ENCODE data around the gene GANAB.
A peak's percentile ranks its signal among the peaks of the same experiment; 100 is the strongest.

The GANAB gene

GRCh38 chr11:62671608-62672389, 25.4 kb upstream of the GANAB start, which contains the start of the genes LBHD1 and UQCC3:
Gene LBHD1 (minus strand): TSS chr11:62672267. CDS start chr11:62670031, 2,236 bp downstream.
Gene UQCC3 (plus strand): TSS chr11:62671673. CDS start chr11:62671746, 73 bp downstream.
- ATAC-seq = peak; percentile 87
- TF ChIP-seq ZFP30 (CRISPR knock-in tag; IDR thresholded peaks at IDR 0.05) (no peak), ZNF8 (CRISPR knock-in tag; IDR thresholded peaks at IDR 0.05) (no peak)
- TF ChIP-seq, protein P1, sequence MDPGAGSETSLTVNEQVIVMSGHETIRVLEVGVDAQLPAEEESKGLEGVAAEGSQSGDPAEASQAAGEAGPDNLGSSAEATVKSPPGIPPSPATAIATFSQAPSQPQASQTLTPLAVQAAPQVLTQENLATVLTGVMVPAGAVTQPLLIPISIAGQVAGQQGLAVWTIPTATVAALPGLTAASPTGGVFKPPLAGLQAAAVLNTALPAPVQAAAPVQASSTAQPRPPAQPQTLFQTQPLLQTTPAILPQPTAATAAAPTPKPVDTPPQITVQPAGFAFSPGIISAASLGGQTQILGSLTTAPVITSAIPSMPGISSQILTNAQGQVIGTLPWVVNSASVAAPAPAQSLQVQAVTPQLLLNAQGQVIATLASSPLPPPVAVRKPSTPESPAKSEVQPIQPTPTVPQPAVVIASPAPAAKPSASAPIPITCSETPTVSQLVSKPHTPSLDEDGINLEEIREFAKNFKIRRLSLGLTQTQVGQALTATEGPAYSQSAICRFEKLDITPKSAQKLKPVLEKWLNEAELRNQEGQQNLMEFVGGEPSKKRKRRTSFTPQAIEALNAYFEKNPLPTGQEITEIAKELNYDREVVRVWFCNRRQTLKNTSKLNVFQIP (CRISPR knock-in tag; IDR thresholded peaks at IDR 0.05; ENCODE audit: borderline replicate concordance, low read depth) = no peak

GRCh38 chr11:62671236-62671607, 24.8 kb upstream of the GANAB start:
- ATAC-seq = peak; percentile 41
- no peak for TF ChIP-seq TCF4 (CRISPR knock-in tag; IDR thresholded peaks at IDR 0.05; ENCODE audit: borderline replicate concordance)
- TF ChIP-seq RARB (CRISPR knock-in tag; IDR thresholded peaks at IDR 0.05) = no peak
- TF ChIP-seq SNAI2 (CRISPR knock-in tag; IDR thresholded peaks at IDR 0.05) = no peak
- TF ChIP-seq, protein P1 (CRISPR knock-in tag; IDR thresholded peaks at IDR 0.05; ENCODE audit: borderline replicate concordance, low read depth) = no peak
- no peak for TF ChIP-seq ARNTL (CRISPR knock-in tag; IDR thresholded peaks at IDR 0.05; ENCODE audit: borderline replicate concordance, low read depth)
- no peak for TF ChIP-seq ISL1 (CRISPR knock-in tag; IDR thresholded peaks at IDR 0.05)
- no peak for TF ChIP-seq CSRNP3 (CRISPR knock-in tag; IDR thresholded peaks at IDR 0.05)
- no peak for TF ChIP-seq ZNF565 (CRISPR knock-in tag; conservative IDR thresholded peaks at IDR 0.05; ENCODE audit: low read depth)

DNA sequence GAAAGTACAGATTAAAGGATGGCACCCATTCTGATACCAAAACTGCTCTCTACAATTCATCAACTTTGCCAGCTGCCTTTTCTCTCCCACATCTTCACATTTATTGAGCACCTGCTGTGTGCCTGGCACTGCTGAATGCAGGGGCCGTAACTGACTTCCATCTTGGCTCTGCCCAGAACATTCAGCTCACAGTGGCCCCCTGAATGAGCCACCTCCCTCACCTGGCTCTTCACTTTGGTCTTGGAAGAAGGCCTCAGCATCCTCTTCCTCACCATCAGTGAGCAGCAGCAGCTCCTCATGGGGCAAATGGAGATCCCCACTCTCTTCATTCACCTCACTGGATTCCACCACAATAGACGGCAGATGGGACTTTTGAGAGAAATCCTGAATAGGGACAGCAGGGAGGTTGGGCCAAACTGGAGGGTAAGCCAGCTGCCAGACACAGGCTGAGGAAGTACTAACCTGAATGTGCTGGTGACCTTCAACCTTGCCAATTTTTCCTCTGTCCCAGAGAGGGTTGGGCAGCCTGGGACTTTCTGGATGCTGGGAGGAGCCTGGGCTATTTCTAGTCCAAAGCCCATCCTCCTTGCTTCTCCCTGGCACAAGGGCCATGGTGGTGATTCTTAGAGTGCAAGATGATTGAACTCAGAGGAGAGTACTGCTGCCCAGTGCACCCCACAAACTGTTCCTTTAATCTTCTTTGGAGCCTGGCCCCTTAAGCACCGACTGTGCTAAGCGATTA, 23.2 kb upstream of the GANAB start:
- TF ChIP-seq ZNF70 (CRISPR knock-in tag; IDR thresholded peaks at IDR 0.05) = no peak
- no peak for TF ChIP-seq ZC3H10 (CRISPR knock-in tag; IDR thresholded peaks at IDR 0.05)
- TF ChIP-seq ZFP30 (CRISPR knock-in tag; IDR thresholded peaks at IDR 0.05) = no peak
- no peak for TF ChIP-seq CSRNP3 (CRISPR knock-in tag; IDR thresholded peaks at IDR 0.05)
- TF ChIP-seq ZFP3 (CRISPR knock-in tag; IDR thresholded peaks at IDR 0.05) = no peak
- no peak for TF ChIP-seq PATZ1 (CRISPR knock-in tag; IDR thresholded peaks at IDR 0.05; ENCODE audit: borderline replicate concordance)
- no peak for TF ChIP-seq ARNTL (CRISPR knock-in tag; IDR thresholded peaks at IDR 0.05; ENCODE audit: borderline replicate concordance, low read depth)
- TF ChIP-seq TSHZ2 (CRISPR knock-in tag; IDR thresholded peaks at IDR 0.05) = no peak
- TF ChIP-seq CSDC2 (CRISPR knock-in tag; IDR thresholded peaks at IDR 0.05) = no peak
- no peak for TF ChIP-seq ISL1 (CRISPR knock-in tag; IDR thresholded peaks at IDR 0.05)
- TF ChIP-seq, protein P2, sequence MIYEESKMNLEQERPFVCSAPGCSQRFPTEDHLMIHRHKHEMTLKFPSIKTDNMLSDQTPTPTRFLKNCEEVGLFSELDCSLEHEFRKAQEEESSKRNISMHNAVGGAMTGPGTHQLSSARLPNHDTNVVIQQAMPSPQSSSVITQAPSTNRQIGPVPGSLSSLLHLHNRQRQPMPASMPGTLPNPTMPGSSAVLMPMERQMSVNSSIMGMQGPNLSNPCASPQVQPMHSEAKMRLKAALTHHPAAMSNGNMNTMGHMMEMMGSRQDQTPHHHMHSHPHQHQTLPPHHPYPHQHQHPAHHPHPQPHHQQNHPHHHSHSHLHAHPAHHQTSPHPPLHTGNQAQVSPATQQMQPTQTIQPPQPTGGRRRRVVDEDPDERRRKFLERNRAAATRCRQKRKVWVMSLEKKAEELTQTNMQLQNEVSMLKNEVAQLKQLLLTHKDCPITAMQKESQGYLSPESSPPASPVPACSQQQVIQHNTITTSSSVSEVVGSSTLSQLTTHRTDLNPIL (CRISPR knock-in tag; IDR thresholded peaks at IDR 0.05; ENCODE audit: low read depth) = no peak
- no peak for TF ChIP-seq ZNF8 (CRISPR knock-in tag; IDR thresholded peaks at IDR 0.05)
- no peak for TF ChIP-seq PPARA (CRISPR knock-in tag; IDR thresholded peaks at IDR 0.05; ENCODE audit: borderline replicate concordance)
- no peak for TF ChIP-seq SNAI2 (CRISPR knock-in tag; IDR thresholded peaks at IDR 0.05)
- ATAC-seq = no peak
